SK-N-MC (cell line): Measurements from ENCODE around the gene ST7L.

Source experiments
- EZH2 ChIP-seq: fragments of 200-600 bp; sonication (generic); IDR thresholded peaks from one replicate; pipeline ENCODE4 v1.6.1; 2017; ENCODE audit warnings: antibody characterized with exemption
- POLR2AphosphoS5 ChIP-seq: IDR thresholded peaks from 2 replicates; pipeline ENCODE4 v1.6.1; 2012; ENCODE audit warnings: mild to moderate bottlenecking, low read depth, low read length, borderline replicate concordance

DNA sequence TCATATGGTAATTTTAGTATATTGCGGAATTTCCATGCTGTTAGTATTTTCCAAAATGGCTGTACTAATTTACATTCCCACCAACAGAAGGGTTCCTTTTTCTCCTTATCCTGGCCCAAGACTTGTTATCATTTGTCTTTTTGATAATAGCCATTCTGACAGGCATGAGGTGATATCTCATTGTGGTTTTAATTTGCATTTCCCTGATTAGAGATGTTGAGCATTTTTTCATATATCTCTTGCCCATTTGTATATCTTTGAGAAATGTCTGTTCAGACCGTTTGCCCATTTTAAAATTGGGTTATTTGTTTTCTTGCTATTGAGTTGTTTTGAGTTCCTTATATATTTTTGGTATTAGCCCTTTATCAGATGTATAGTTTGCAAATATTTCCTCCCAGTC lies 14.7 kb upstream of the ST7L start:
- TF ChIP-seq EZH2 (no peak), POLR2AphosphoS5 (no peak)
